ENCODE results near the gene SLC22A15. TPM values are rescaled to one million over a fixed set of nuclear protein-coding genes. Genes with fewer than 3 reads are reported as not detected.

SLC22A15 gene
- total RNA-seq, 2 experiments from 2014 or later = 0.08 to 0.22 TPM

DNA sequence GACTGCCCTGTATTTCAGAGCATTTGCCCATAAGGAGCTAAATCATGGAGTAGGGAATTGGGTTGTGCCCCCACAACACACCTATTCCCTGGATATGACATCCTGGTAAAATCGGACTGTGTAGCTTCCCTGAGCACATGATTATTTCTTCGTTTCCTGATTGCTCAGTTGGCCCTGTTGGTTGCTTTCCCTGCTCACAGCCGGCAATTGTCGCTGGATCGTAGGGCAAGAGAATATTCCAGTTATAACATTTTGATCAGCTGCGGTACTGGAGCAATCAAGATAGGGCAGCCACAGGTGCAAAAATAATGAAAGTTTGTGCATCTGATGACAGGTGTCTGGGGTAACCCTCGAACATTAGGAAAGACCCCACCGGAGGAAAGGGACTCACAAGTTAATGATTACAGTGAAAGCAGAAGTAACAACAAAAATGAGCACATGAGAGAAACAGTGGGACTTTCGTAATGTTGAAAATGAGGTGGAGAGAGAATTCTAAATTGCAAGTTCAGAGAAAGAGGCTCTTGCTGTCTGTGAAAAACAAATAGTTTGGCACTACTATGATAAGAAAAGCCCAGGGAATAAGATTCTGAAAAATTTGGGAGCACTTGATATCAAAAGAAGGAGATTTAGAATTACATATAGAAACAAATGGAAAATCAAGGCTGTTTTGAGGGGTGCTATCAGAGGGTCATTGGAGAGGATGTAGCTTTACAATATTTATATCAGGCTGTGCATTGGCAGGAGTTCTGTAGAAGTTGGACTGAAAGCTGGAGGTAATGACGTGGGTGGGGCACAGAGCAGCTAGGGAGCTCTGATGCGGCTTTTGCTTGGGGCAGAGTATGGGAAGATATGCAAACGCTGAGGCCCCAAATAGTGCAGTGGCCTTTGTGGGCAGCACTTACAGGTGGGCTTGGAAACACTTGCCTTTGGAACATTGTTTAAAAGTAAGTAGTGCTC lies 134.5 kb downstream of the SLC22A15 start, which contains the start of gene MAB21L3:
Gene MAB21L3 (plus strand): TSS at position 833 of the 957 bp plus-strand sequence. CDS start 1,217 bp downstream, outside the sequence.
- TF ChIP-seq, protein P1, sequence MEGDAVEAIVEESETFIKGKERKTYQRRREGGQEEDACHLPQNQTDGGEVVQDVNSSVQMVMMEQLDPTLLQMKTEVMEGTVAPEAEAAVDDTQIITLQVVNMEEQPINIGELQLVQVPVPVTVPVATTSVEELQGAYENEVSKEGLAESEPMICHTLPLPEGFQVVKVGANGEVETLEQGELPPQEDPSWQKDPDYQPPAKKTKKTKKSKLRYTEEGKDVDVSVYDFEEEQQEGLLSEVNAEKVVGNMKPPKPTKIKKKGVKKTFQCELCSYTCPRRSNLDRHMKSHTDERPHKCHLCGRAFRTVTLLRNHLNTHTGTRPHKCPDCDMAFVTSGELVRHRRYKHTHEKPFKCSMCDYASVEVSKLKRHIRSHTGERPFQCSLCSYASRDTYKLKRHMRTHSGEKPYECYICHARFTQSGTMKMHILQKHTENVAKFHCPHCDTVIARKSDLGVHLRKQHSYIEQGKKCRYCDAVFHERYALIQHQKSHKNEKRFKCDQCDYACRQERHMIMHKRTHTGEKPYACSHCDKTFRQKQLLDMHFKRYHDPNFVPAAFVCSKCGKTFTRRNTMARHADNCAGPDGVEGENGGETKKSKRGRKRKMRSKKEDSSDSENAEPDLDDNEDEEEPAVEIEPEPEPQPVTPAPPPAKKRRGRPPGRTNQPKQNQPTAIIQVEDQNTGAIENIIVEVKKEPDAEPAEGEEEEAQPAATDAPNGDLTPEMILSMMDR (IDR thresholded peaks at IDR 0.05) = no peak
- H3K9me3 ChIP-seq (ENCODE audit: control insufficient read depth in 1 of 2, insufficient read depth in 1 of 2, low read length in 2 of 2) = no peaks in the 10 kb centered on the region
- no peaks in the 10 kb centered on the region for H3K36me3 ChIP-seq (ENCODE audit: insufficient read depth, low read length)
- H3K27me3 ChIP-seq (ENCODE audit: control insufficient read depth in 1 of 2, insufficient read depth in 2 of 2, low read length in 2 of 2) = peaks cover 3 to 4% of the 10 kb centered on the region in 2 experiments
- no peak within 1 kb of the TSS for H3K27ac Mint-ChIP-seq
- no peaks in the 10 kb centered on the region for H3K36me3 Mint-ChIP-seq (ENCODE audit: low read depth)
- intact Hi-C loops (cut with DNase I, micrococcal nuclease) = no loop called here
- ChIA-PET CTCF (no interaction called here), POLR2A (interaction anchor here (0.6 kb wide), 1 partner anchor 330 kb away, joined by 4 read pairs; no protein-coding TSS in a partner anchor)
- no peak within 1 kb of the TSS for H3K4me3 ChIP-seq (ENCODE audit: low read length)
- no peaks in the 10 kb centered on the region for H3K9me3 Mint-ChIP-seq
- DNase-seq (no peak), ATAC-seq (ENCODE audit: poor library complexity) (no peak)
- H3K4me3 Mint-ChIP-seq = no peak within 1 kb of the TSS
- no peak within 1 kb of the TSS for H3K27ac ChIP-seq (ENCODE audit: low read depth in 1 of 2, low read length in 2 of 2)
- no peaks in the 10 kb centered on the region for H3K4me1 Mint-ChIP-seq (ENCODE audit: low read depth)
- peaks cover 21% of the 10 kb centered on the region for H3K27me3 Mint-ChIP-seq
- H3K4me1 ChIP-seq (ENCODE audit: insufficient read depth, low read length) = no peaks in the 10 kb centered on the region

DNA sequence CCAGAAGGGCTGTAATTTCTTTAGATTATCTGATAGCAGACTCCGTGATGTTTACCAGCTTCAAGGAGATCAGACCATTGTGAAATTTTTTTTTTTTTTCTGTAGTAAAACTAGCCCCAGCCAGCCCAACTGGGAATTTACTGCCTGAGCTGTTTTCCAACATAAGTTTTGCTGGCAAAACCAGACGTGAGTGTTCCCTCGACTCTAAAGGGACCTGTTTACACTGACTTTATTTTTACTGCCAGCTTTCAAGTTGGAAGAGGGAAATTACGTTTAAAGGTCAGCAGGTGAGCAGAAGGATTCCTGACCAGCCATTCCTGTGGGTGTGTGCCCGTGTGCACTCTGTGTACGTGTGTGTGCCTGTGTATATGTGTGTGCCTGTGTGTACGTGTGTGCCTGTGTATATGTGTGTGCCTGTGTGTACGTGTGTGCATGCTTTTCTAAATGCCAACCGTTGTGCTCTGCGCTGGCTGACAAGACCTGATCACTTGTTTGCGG lies 135.3 kb downstream of the SLC22A15 start:
- Mint-ChIP-seq H3K4me1 (ENCODE audit: low read depth) (no peaks in the 10 kb centered on the region), H3K36me3 (ENCODE audit: low read depth) (no peaks in the 10 kb centered on the region), H3K4me3 (no peak overlapping the region), H3K27ac (no peak overlapping the region), H3K27me3 (peaks cover 18% of the 10 kb centered on the region), H3K9me3 (no peaks in the 10 kb centered on the region)
- no peaks in the 10 kb centered on the region for H3K9me3 ChIP-seq (ENCODE audit: control insufficient read depth in 1 of 2, insufficient read depth in 1 of 2, low read length in 2 of 2)
- DNase-seq = no peak
- H3K4me3 ChIP-seq (ENCODE audit: low read length) = no peak overlapping the region
- no peak for ATAC-seq (ENCODE audit: poor library complexity)
- H3K4me1 ChIP-seq (ENCODE audit: insufficient read depth, low read length) = no peaks in the 10 kb centered on the region
- H3K36me3 ChIP-seq (ENCODE audit: insufficient read depth, low read length) = no peaks in the 10 kb centered on the region
- intact Hi-C loops (cut with DNase I, micrococcal nuclease) = no loop called here
- no peak overlapping the region for H3K27ac ChIP-seq (ENCODE audit: low read depth in 1 of 2, low read length in 2 of 2)
- TF ChIP-seq, protein P1 (IDR thresholded peaks at IDR 0.05) = no peak
- peaks cover 3 to 4% of the 10 kb centered on the region in 2 experiments for H3K27me3 ChIP-seq (ENCODE audit: control insufficient read depth in 1 of 2, insufficient read depth in 2 of 2, low read length in 2 of 2)
- ChIA-PET CTCF (no interaction called here), POLR2A (interaction anchor here (0.6 kb wide), 1 partner anchor 329 kb away, joined by 4 read pairs; no protein-coding TSS in a partner anchor)

DNA sequence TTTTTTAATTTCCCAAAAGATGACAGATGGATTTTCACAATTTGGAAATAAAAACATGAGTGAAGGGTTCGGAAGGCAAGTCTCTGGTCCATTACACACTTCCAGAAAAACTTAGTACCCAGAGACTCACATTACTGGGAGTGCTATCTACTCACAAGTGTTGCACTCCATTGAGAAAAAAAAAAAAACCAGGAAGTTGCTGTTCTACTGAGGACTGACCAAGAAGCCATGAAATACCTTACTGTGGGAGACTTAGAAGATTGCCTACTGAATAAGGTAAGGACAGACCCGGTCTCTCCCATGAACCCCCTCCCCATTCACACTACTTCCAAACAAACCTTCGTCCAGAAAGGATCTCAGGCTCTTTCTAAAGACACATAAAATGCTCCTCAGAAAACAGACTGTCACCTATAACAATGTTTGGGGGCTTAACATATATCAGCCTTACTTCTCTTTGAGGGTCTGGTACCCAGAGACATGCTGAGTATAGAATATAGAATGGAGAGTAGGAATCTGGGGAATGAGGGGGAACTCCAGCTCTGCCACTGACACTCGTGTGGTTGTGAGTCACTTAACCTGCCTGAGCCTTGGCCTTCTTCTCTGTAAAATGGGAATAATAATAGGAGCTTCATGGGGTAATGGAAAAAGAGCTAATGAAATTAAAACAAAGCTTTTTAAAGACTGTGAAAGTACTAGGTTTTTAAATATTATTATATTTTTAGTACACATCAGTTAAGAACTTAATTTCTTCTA lies 136.3 kb downstream of the SLC22A15 start:
- no peaks in the 10 kb centered on the region for H3K4me1 Mint-ChIP-seq (ENCODE audit: low read depth)
- H3K4me3 ChIP-seq (ENCODE audit: low read length) = no peak overlapping the region
- H3K27ac Mint-ChIP-seq = no peak overlapping the region
- POLR2A ChIA-PET = no interaction called here
- ATAC-seq (ENCODE audit: poor library complexity) (no peak), DNase-seq (no peak)
- intact Hi-C loops (cut with DNase I, micrococcal nuclease) = no loop called here
- no peaks in the 10 kb centered on the region for H3K9me3 ChIP-seq (ENCODE audit: control insufficient read depth in 1 of 2, insufficient read depth in 1 of 2, low read length in 2 of 2)
- H3K9me3 Mint-ChIP-seq = no peaks in the 10 kb centered on the region
- H3K4me3 Mint-ChIP-seq = no peak overlapping the region
- TF ChIP-seq, protein P1 (IDR thresholded peaks at IDR 0.05) = no peak
- no peaks in the 10 kb centered on the region for H3K36me3 ChIP-seq (ENCODE audit: insufficient read depth, low read length)
- CTCF ChIA-PET = no interaction called here
- no peak overlapping the region for H3K27ac ChIP-seq (ENCODE audit: low read depth in 1 of 2, low read length in 2 of 2)
- peaks cover 3 to 4% of the 10 kb centered on the region in 2 experiments for H3K27me3 ChIP-seq (ENCODE audit: control insufficient read depth in 1 of 2, insufficient read depth in 2 of 2, low read length in 2 of 2)
- no peaks in the 10 kb centered on the region for H3K4me1 ChIP-seq (ENCODE audit: insufficient read depth, low read length)
- peaks cover 16% of the 10 kb centered on the region for H3K27me3 Mint-ChIP-seq
- H3K36me3 Mint-ChIP-seq (ENCODE audit: low read depth) = no peaks in the 10 kb centered on the region
